HepG2 (cell line): ENCODE measurements around the gene GPBP1. TPM values are rescaled to one million over a fixed set of nuclear protein-coding genes. Genes with fewer than 3 reads are reported as not detected.
A peak's percentile ranks its signal among the peaks of the same experiment; 100 is the strongest.

ENCODE experiments used
- ATF7 ChIP-seq, 2 experiments: fragments of 450-650 bp in 1 of 2; sonication (generic) in 1 of 2; formaldehyde crosslinking in 1 of 2; IDR thresholded peaks; 2 replicates each; pipeline versions ENCODE4 v1.4.0 to v1.6.1; 2016 to 2020; ENCODE audit warnings: antibody characterized with exemption in 1 of 2, mild to moderate bottlenecking in 1 of 2, missing genetic modification reagents in 1 of 2
- CERS6 ChIP-seq: sonication (generic); formaldehyde crosslinking; IDR thresholded peaks from 2 replicates; pipeline ENCODE4 v1.5.0; 2020; ENCODE audit warnings: missing genetic modification reagents
- CHD4 ChIP-seq: fragments of 200-600 bp; sonication (generic); IDR thresholded peaks from 2 replicates; pipeline ENCODE4 v1.7.0; 2017; ENCODE audit warnings: mild to moderate bottlenecking, low read length, borderline replicate concordance
- FOXO1 ChIP-seq: sonication (generic); formaldehyde crosslinking; IDR thresholded peaks from 2 replicates; pipeline ENCODE4 v1.4.0; 2020; ENCODE audit warnings: missing genetic modification reagents
- JUN ChIP-seq: sonication (generic); formaldehyde crosslinking; IDR thresholded peaks from 2 replicates; pipeline ENCODE4 v1.4.0; 2020; ENCODE audit warnings: mild to moderate bottlenecking, missing genetic modification reagents
- NFKBIZ ChIP-seq: IDR thresholded peaks from 2 replicates; pipeline ENCODE4 v1.6.1; 2018; ENCODE audit warnings: missing genetic modification reagents, missing compliant biosample characterization
- NR2C2 ChIP-seq: sonication (generic); formaldehyde crosslinking; IDR thresholded peaks from 2 replicates; pipeline ENCODE4 v1.4.0; 2020; ENCODE audit warnings: missing genetic modification reagents, mild to moderate bottlenecking, moderate library complexity, borderline replicate concordance
- PRPF4 ChIP-seq: fragments of 200-400 bp; formaldehyde crosslinking; IDR thresholded peaks from 2 replicates; pipeline ENCODE4 v1.6.1; 2016; ENCODE audit warnings: low read length, low read depth; ENCODE audit not compliant: poor library complexity, severe bottlenecking
- RARG ChIP-seq: sonication (generic); formaldehyde crosslinking; IDR thresholded peaks from 2 replicates; pipeline ENCODE4 v1.4.0; 2020; ENCODE audit warnings: low read depth, mild to moderate bottlenecking, missing genetic modification reagents
- SCMH1 ChIP-seq: sonication (generic); formaldehyde crosslinking; IDR thresholded peaks from 2 replicates; pipeline ENCODE4 v1.9.0; 2021; ENCODE audit warnings: missing genetic modification reagents, mild to moderate bottlenecking, borderline replicate concordance
- TAF1 ChIP-seq: sonication (generic); formaldehyde crosslinking; IDR thresholded peaks from 2 replicates; pipeline ENCODE4 v1.4.0; 2020; ENCODE audit warnings: missing genetic modification reagents
- TEAD2 ChIP-seq: sonication (generic); formaldehyde crosslinking; IDR thresholded peaks from 2 replicates; pipeline ENCODE4 v1.9.0; 2021; ENCODE audit warnings: missing genetic modification reagents
- ZC3H4 ChIP-seq: sonication (generic); formaldehyde crosslinking; IDR thresholded peaks from 2 replicates; pipeline ENCODE4 v1.4.0; 2020; ENCODE audit warnings: missing genetic modification reagents, borderline replicate concordance
- ZNF33B ChIP-seq: sonication (generic); formaldehyde crosslinking; IDR thresholded peaks from 2 replicates; pipeline ENCODE4 v1.5.1; 2020; ENCODE audit warnings: mild to moderate bottlenecking, missing genetic modification reagents
- ZNF362 ChIP-seq: sonication (generic); formaldehyde crosslinking; IDR thresholded peaks from 2 replicates; pipeline ENCODE4 v1.4.0; 2020; ENCODE audit warnings: missing genetic modification reagents, mild to moderate bottlenecking, borderline replicate concordance
- ZNF562 ChIP-seq: sonication (generic); formaldehyde crosslinking; IDR thresholded peaks from 2 replicates; pipeline ENCODE4 v1.8.0; 2022; ENCODE audit warnings: missing genetic modification reagents, borderline replicate concordance
- ZNF761 ChIP-seq: sonication (generic); formaldehyde crosslinking; conservative IDR thresholded peaks from 2 replicates; pipeline ENCODE4 v1.4.0; 2020; ENCODE audit warnings: mild to moderate bottlenecking, missing genetic modification reagents
- polyA plus RNA-seq, 8 experiments: library from polyadenylated mRNA; depleted of rRNA in 3 of 8; stranded (reverse) in 7 of 8; unstranded in 1 of 8; fragments of >200 nt; fragmentation: Illumina TruSeq in 4 of 8; extraction: Trizol in 4 of 8; gene quantifications; 2 replicates each; pipeline versions ENCODE4 v1.2.1 to v1.2.3, GENCODE V29; 2011 to 2016; ENCODE audit warnings: low read depth in 4 of 8, missing spikeins in 1 of 8, mixed read lengths in 1 of 8; ENCODE audit not compliant: insufficient read depth in 1 of 8
- total RNA-seq, 5 experiments: library from RNA; depleted of rRNA; stranded (reverse); fragments of >200 nt; fragmentation: Illumina TruSeq; extraction: Trizol; gene quantifications; 2 replicates each; pipeline ENCODE4 v1.2.3, GENCODE V29; 2016; ENCODE audit warnings: low read depth in 1 of 5
- TF ChIP-seq, protein P1 (sequence below): sonication (generic); formaldehyde crosslinking; IDR thresholded peaks from 2 replicates; pipeline ENCODE4 v1.5.0; 2020; ENCODE audit warnings: missing genetic modification reagents, mild to moderate bottlenecking, borderline replicate concordance
- TF ChIP-seq, protein P2 (sequence below): sonication (generic); formaldehyde crosslinking; IDR thresholded peaks from 2 replicates; pipeline ENCODE4 v1.4.0; 2020; ENCODE audit warnings: missing genetic modification reagents
- TF ChIP-seq, protein P3 (sequence below): sonication (generic); formaldehyde crosslinking; IDR thresholded peaks from 2 replicates; pipeline ENCODE4 v1.5.1; 2020; ENCODE audit warnings: mild to moderate bottlenecking, missing genetic modification reagents

GPBP1 gene
- total and polyA plus RNA-seq, 2 of the 13 experiments (the other 11 are each of a cell fraction or from before 2014, with no cell fraction given) = 27.1 to 72.2 TPM

DNA sequence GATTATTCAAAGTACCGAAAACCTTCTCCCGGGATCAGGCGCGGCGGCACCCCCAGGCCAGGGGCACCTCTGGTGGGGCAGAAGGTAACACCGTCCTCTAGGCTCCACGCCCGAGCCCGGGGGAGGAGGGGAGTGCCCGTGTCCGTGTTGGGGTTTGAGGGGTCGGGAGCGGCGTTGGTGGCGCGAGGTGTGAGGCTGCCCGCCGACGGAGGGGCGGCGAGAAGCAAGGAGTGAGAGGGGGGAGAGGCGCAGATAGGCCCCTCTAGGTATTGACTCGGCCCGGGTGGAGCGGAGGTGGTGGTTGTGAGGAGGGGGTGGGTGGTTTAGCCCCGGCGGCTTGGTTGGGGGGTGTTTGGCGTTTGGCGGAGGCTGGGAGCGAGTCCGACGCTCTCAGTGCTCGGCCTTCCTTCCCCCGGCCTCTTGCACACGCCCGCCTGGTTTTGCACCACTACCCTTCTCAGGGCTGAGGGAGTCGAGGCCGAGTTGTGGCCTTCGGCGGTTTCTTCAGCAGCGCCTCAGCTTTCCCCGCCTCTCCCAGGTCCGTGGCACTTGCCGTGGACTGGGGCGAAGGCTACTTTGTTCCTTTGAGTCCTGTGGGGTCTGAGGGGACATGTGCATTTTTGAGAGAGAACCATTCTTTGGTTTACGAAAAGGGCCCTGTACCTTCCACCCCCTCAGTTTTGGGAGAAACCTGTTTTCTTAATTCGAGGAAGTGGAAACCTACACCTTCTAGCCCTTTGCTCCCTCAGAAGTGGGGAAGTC is 450 bp downstream of the GPBP1 start (continued):
- TF ChIP-seq TAF1 (CRISPR knock-in tag) (peak; percentile 1; the same call in 1 of the 2 replicates), RARG (CRISPR knock-in tag) (0 out of 2 replicates have a peak, but pooled peaks have one; percentile 30), ZNF761 (no peak; the same call in 1 of the 2 replicates), ZNF362 (CRISPR knock-in tag) (no peak), NR2C2 (CRISPR knock-in tag) (no peak; the same call in 1 of the 2 replicates), CHD4 (no peak), SCMH1 (CRISPR knock-in tag) (no peak), ZNF562 (CRISPR knock-in tag) (no peak), ZC3H4 (no peak), ZNF33B (CRISPR knock-in tag) (no peak), CERS6 (CRISPR knock-in tag) (no peak), PRPF4 (no peak), FOXO1 (no peak), JUN (no peak), NFKBIZ (no peak), TEAD2 (CRISPR knock-in tag) (0 out of 2 replicates have a peak, but pooled peaks have one; percentile 31), ATF7 (IDR thresholded peaks at IDR 0.05) (no peak), ATF7 (CRISPR knock-in tag; IDR thresholded peaks at IDR 0.05) (no peak)
- TF ChIP-seq, protein P1, sequence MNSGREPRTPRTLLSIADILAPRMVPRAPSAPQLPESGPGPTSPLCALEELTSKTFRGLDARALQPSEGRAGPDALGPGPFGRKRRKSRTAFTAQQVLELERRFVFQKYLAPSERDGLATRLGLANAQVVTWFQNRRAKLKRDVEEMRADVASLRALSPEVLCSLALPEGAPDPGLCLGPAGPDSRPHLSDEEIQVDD (CRISPR knock-in tag) = no peak
- TF ChIP-seq, protein P2, sequence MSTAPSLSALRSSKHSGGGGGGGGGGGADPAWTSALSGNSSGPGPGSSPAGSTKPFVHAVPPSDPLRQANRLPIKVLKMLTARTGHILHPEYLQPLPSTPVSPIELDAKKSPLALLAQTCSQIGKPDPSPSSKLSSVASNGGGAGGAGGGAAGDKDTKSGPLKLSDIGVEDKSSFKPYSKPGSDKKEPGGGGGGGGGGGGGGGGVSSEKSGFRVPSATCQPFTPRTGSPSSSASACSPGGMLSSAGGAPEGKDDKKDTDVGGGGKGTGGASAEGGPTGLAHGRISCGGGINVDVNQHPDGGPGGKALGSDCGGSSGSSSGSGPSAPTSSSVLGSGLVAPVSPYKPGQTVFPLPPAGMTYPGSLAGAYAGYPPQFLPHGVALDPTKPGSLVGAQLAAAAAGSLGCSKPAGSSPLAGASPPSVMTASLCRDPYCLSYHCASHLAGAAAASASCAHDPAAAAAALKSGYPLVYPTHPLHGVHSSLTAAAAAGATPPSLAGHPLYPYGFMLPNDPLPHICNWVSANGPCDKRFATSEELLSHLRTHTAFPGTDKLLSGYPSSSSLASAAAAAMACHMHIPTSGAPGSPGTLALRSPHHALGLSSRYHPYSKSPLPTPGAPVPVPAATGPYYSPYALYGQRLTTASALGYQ (CRISPR knock-in tag) = no peak
- TF ChIP-seq, protein P3, sequence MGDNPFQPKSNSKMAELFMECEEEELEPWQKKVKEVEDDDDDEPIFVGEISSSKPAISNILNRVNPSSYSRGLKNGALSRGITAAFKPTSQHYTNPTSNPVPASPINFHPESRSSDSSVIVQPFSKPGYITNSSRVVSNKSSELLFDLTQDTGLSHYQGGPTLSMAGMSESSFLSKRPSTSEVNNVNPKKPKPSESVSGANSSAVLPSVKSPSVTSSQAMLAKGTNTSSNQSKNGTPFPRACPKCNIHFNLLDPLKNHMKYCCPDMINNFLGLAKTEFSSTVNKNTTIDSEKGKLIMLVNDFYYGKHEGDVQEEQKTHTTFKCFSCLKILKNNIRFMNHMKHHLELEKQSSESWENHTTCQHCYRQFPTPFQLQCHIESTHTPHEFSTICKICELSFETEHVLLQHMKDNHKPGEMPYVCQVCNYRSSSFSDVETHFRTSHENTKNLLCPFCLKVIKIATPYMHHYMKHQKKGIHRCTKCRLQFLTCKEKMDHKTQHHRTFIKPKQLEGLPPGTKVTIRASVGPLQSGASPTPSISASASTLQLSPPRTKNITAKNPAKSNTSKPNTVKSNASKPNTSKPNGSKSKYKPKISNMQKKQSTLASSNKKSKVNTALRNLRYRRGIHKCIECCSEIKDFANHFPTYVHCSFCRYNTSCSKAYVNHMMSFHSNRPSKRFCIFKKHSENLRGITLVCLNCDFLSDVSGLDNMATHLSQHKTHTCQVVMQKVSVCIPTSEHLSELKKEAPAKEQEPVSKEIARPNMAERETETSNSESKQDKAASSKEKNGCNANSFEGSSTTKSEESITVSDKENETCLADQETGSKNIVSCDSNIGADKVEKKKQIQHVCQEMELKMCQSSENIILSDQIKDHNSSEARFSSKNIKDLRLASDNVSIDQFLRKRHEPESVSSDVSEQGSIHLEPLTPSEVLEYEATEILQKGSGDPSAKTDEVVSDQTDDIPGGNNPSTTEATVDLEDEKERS (CRISPR knock-in tag) = no peak; the same call in 1 of the 2 replicates
